ENCODE data around the gene PIP5K1C.
"Not testable (repeated sequence)": the region's sequence is repeated elsewhere in the genome, so short reads cannot be mapped to it uniquely, and the experiment has no call there.

Gene PIP5K1C

DNA sequence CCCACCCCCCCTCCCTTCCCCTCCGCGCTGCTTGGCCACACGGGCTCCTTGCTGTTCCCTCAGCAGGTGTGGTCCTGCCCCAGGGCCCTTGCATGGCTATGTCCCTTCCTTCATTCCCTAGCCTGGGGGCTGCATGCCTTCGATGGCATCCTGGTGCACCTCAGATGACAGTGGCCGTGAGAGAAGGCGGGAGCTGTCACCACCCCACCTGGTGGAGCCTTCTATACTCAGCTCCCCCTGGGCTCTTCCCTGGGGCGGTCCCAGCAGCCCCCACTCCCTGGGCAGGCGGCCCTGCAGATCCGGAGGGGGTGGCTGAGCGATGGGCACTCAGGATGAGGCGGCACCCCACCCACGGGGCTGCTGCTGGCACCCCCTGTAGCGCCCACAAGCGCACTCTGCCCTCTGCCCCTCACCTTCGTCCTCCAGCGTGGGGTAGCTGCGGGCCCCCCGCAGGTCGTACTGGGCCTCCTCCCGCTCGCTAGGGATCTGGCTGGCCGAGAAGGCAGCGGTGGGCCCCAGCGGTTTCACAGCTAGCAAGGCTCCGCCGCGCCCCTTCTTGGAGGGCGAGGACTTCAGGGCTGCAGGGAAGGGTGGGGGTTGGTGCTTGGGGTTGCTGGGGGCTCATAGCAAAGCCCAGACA, 56.5 kb downstream of the PIP5K1C start:
- DNase-seq: no peak

GRCh38 chr19:3642987-3643673, 57.1 kb downstream of the PIP5K1C start:
- no peak for DNase-seq

- no peak for DNase-seq
These were observed 58.0 kb downstream of the PIP5K1C start for GRCh38 chr19:3642296-3642695.

DNA sequence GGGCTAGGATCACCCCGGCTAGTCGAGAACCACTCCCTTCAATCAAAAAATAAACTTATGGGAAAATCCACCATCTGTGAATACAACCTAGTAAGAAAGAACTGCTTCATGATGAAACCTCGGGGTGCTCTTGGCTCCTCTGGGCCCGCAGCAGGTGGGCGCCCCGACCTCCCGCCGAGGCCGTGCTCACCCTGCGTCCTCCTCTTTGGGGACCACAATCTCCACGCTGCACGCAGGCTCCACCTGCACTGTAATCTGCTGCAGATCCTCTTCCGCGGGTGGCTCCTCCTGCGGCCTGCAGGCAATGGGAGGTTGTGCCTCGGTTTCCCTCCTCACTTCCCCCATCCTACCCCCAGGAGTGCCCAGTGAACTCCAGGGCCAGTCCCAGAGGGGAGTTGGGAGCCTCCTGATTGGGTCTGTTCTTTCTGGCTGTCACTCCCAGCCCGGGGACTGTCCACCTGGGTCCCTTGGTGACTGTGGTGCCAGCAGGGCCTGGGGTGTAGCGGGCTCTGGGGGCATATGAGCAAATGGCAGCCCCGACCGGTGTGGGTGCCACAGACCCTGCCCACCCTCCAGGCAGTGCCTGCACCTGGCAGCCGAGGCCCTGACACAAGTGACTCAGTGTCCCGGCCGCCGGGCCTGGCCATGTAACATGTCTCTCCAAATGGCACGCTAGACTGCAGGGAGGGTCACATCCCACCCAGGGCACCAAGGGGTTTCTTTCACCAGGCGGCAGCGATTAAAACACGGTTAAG, 58.6 kb downstream of the PIP5K1C start:
- DNase-seq: no peak

DNA sequence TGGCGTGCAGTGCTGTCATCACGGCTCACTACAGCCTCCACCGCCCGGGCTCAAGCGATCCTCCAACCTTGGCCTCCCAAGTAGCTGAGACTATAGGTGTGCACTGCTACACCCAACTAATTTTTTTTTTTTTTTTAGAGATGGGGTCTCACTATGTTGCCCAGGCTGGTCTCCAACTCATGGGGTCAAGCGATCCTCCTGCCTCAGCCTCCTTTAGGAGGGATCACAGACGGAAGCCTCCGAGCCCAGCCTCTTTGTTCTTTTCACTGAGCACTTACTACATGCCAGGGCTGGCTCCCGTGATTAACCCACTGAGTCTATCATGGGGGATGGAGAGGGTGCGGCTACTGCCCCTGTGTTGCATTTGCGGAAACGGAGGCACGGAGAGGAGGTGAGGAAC, 60.8 kb downstream of the PIP5K1C start:
- DNase-seq: no peak

DNA sequence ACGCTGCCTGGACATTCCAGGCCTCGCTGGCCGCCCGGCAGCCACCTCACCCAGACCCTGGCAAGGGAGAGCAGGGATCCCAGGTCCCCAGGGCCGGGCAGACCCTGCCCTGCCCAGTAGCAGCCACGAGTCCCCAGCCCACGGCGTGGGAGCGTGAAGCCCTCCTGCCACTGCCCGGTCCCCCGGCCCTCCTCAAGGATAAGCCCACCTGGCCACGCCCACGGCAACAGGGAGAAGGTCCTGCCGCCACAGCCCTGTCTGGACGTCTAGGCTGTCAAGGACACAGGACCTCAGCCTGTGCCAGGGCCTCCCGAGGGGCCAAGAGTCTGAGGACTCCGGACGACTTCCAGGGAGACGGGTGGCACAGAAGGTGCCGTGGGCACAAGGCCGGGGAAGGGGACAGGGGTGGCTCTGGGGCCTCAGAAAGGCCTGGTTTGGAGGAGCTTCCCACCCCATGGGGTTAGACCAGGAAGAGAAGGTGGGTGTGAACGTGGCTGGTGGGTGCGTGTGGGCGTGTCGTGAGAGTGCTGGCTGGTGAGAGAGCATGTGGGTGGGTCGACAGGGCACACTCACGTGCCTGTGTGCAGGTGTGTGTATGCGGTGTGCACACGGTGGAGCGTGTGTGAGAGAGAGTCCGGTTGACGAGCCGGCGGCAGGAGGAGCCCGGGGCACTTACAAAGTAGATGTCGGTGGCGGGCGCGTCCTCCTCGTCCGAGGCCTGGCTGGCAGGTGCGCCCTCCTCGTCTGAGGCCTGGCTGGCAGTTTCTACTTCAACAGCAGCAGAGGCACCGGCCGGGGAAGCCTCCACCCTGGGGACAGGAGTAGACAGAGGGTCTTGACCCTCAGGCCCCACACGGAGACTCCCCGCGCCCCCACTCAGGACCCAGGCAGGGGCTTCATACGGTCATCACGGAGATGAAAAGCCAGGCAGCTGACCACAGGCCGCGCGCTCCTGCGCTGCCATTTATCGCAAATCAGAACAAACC, 61.8 kb downstream of the PIP5K1C start:
- no peak for DNase-seq

DNA sequence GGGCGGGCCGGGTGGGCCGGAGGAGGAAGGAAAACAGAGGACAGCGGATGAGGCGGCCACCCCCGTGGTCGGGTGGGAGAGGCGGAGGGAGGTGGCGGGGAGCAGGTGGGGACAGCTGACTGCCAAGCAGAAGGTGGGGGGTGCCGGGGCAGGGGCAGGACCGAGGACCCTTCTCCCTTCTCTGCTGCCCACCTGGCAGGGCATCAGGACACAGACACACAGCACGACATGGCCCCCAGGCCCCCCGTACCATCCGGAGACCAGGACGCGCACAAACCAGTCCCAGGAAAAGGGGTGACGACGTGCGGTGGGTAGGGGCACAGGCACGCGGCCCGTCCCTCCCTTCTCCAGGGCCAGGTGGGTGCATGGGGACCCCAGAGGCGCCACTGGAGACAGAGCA, 62.6 kb downstream of the PIP5K1C start:
- DNase-seq: no peak

DNA sequence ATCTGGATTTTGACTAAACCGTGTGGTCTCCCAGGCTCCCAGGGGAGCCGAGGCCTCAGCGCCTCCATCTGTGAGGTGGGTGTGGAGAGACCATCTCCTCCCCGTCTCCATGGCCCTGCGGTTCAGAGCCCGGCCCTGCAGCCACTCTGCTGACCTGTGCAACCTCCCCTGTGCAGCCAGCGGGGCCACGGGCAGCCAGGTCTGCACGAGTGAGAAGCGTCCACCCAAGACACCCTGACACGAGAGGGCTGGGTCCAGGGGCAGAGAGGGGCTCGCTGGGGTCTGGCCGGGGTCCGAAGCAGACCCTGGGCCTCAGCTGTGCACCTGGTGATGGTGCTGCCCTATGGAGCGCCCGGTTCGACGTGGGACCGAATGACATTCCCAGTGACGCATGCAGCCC, 63.3 kb downstream of the PIP5K1C start:
- DNase-seq: no peak

DNA sequence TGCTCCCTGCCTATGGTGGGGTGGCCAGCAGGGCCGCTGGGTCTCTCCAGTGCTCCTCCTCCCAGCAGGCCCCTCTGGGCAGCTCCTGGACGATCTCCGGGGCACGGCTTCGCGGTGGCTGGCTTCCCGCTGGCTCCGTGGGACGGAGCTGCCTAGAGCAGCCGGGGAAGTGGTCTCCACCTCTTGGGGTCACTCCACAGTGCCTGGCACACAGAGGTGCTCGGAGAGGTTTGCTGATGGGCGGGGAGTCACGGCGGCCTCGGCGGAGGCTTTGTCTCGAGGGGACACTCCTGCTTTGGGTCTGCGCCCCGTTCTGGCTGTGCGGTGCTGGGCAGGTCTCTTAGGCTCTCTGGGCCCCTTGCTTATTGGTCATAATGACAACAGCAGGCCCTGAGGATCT, 63.8 kb downstream of the PIP5K1C start:
- DNase-seq: no peak

GRCh38 chr19:3634496-3635045, 65.7 kb downstream of the PIP5K1C start:
- DNase-seq: no peak

- no peak for DNase-seq
These were observed 66.7 kb downstream of the PIP5K1C start for GRCh38 chr19:3633559-3633988.

DNA sequence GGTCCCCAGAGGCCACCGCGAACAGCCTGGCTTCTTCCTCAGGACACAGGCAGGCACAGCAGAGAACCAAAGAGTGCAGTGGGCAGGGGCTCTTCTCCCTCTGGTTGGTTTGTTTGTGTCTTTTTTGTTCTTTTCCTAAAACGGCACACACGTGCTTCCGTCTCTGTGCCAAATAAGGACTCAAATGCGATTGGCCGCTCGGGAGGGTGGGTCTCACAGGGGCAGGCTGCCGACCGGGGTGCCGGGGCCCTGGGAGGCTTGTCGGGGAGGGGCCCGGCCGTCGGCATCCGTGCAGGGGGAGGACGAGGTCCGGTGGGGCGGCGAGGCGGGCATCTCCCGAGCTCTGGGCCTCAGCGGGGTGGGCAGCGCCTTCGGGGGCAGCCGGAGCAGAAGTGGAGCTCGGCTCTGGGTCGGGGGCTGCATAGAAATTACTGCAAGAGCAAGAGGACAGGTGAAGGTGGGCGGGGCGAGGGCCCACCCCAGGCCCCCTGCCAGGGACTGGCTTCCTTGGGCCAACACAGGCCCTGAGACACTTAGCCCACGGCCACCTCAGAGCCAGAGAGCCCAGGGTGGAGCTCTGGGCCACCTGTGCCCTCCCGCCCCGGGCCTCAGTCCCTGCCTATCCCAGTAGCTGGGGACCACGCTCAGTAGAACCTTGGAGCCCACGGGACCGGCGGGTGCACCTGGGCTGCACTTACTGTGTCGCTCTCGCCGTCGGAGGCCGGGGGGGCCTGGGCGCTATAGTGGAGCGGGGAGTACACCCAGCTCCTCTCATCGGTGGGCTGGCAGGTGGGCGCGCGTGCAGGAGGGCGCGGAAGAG, 67.3 kb downstream of the PIP5K1C start:
- no peak for DNase-seq

- no peak for DNase-seq
These were observed 68.2 kb downstream of the PIP5K1C start for GRCh38 chr19:3632098-3632497.

GRCh38 chr19:3631053-3631861, 69.0 kb downstream of the PIP5K1C start:
- no peak for DNase-seq

DNA sequence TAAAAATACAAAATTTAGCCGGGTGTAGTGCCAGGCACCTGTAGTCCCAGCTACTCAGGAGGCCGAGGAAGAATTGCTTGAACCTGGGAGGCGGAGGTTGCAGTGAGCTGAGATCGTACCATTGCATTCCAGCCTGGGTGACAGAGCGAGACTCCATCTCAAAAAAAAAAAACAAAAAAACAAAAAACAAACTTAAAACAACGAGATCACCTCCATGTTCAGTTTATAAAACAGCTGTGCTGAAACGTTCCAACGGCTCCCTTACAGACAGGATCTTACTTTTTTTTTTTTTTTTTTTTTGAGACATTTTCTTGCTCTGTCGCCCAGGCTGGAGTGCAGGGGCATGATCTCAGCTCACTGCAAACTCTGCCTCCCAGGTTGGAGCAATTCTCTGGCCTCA, 71.5 kb downstream of the PIP5K1C start:
- DNase-seq: not testable (repeated sequence)

GRCh38 chr19:3627351-3627723, 72.9 kb downstream of the PIP5K1C start:
- no peak for DNase-seq

GRCh38 chr19:3626473-3627350, 73.6 kb downstream of the PIP5K1C start, which contains the start of gene CACTIN:
TSS of gene CACTIN (minus strand) at chr19:3626790. CDS start at chr19:3626762, 28 bp downstream.
- peak; percentile 99 for DNase-seq

DNA sequence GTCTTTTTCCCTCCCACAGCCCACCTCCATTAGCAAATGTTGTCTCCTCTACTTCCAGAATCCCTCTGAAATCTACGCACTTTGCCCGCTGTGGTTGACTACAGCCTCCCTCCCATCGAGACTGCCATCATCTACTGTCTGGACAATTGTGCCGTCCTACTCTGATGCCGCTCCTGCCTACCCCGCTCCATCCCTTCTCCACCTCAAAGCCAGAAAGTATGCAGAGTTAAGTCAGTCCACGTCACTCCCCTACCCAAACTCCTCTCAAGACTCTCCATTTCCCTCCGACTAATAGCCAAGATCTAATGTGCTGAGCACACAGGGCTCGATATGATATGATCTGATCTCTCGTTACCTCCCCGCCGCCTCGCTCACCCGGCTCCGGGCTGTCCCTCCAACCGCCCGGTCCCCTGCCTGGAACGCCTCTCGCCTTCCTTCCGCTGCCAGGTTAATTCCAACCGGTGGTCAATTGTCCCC, 74.2 kb downstream of the PIP5K1C start:
- no peak for DNase-seq

DNA sequence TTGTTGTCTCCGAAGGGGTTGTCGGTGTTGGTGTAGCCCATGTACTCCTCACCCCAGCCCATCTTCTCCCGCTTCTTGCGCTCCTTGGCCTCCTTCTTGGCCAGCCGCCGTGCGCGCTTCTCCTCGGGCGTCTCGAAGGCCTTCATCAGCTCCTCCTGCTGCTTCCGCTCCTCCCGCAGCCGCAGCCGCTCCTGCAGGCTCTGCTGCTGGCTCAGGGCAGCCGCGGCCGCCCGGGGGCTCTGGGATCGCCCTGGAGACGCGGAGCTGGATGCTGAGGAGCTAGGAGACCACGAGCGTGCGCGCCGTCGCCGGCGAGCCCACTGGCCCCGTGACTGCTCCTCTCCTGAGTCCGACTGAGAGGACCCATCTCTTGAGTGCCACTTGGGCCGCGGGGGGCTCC, 76.6 kb downstream of the PIP5K1C start:
- DNase-seq: no peak

Data from fibroblast of skin of scalp (primary cell).